Measurements from ENCODE around the gene COA5. TPM values are rescaled to one million over a fixed set of nuclear protein-coding genes. Genes with fewer than 3 reads are reported as not detected.

Gene COA5
- total RNA-seq, 1 experiment from 2014 or later, result 18.6 TPM

- Histone ChIP-seq H4K20me1 (ENCODE audit: insufficient read depth) (no peaks in the 10 kb centered on the region), H3K36me3 (ENCODE audit: control insufficient read depth in 1 of 2, insufficient read depth in 2 of 2, low read length in 2 of 2) (no peaks in the 10 kb centered on the region), H3K9me3 (ENCODE audit: control insufficient read depth in 1 of 2, insufficient read depth in 1 of 2, low read depth in 1 of 2, low read length in 2 of 2) (no peaks in the 10 kb centered on the region), H3K9ac (ENCODE audit: low read length) (no peak overlapping the region), H3K9me2 (ENCODE audit: insufficient read depth) (no peaks in the 10 kb centered on the region), H3K27ac (ENCODE audit: low read depth, low read length) (no peak overlapping the region), H3K4me3 (replicated peaks in 1 of 2; ENCODE audit: low read depth in 1 of 2, low read length in 2 of 2) (no peak overlapping the region), H3K4me2 (ENCODE audit: low read length) (no peak overlapping the region), H3K4me1 (ENCODE audit: control insufficient read depth in 1 of 2, insufficient read depth in 2 of 2, low read length in 2 of 2) (no peaks in the 10 kb centered on the region), H2AFZ (ENCODE audit: low read depth, low read length, poor library complexity, severe bottlenecking) (no peak overlapping the region), H3K27me3 (ENCODE audit: insufficient read depth, low read length) (no peaks in the 10 kb centered on the region), H3K79me2 (ENCODE audit: insufficient read depth, low read length) (no peaks in the 10 kb centered on the region)
- ATAC-seq (peak; percentile 99), DNase-seq (ENCODE audit: low read depth, low spot score) (peak; percentile 66)
- no TSS peak for BruUV-seq (replicated peaks)
- TF ChIP-seq YY1 (IDR thresholded peaks at IDR 0.05; ENCODE audit: extremely low read depth, insufficient replicate concordance, low read depth, low read length), result no peak
- TF ChIP-seq JUND (IDR thresholded peaks at IDR 0.05), result no peak
- TF ChIP-seq, protein P1, sequence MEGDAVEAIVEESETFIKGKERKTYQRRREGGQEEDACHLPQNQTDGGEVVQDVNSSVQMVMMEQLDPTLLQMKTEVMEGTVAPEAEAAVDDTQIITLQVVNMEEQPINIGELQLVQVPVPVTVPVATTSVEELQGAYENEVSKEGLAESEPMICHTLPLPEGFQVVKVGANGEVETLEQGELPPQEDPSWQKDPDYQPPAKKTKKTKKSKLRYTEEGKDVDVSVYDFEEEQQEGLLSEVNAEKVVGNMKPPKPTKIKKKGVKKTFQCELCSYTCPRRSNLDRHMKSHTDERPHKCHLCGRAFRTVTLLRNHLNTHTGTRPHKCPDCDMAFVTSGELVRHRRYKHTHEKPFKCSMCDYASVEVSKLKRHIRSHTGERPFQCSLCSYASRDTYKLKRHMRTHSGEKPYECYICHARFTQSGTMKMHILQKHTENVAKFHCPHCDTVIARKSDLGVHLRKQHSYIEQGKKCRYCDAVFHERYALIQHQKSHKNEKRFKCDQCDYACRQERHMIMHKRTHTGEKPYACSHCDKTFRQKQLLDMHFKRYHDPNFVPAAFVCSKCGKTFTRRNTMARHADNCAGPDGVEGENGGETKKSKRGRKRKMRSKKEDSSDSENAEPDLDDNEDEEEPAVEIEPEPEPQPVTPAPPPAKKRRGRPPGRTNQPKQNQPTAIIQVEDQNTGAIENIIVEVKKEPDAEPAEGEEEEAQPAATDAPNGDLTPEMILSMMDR (IDR thresholded peaks at IDR 0.05 in 2 of 3, conservative IDR thresholded peaks at IDR 0.05 in 1 of 3; ENCODE audit: borderline replicate concordance in 1 of 3, insufficient read depth in 1 of 3, low read depth in 2 of 3, low read length in 2 of 3), result peak; percentile 85 to 99 (median 99)
- peak; percentile 95 for TF ChIP-seq RAD21 (IDR thresholded peaks at IDR 0.05; ENCODE audit: low read depth)
- no peak for TF ChIP-seq EZH2phosphoT487 (IDR thresholded peaks at IDR 0.05; ENCODE audit: borderline replicate concordance)
- no peak for TF ChIP-seq ELF1 (IDR thresholded peaks at IDR 0.05; ENCODE audit: borderline replicate concordance, low read depth)
- TF ChIP-seq ZBTB33 (IDR thresholded peaks at IDR 0.05; ENCODE audit: extremely low read depth, insufficient replicate concordance, low read length), result no peak
- POLR2A ChIA-PET, result interaction anchor here (0.8 kb wide), 1 partner anchor 688 kb away, joined by 3 read pairs; the partner anchor contains the start of gene EIF5B
- intact Hi-C loops (cut with micrococcal nuclease), result loop anchor here (1.0 to 2.0 kb wide), 3 partner anchors 188 to 529 kb away; no protein-coding TSS in a partner anchor
- CTCF ChIA-PET, result interaction anchor here (0.6 to 1.9 kb wide), 25 partner anchors 10 to 1611 kb away, joined by 3 to 33 read pairs (median 3); partner anchors contain the start of genes C2orf15, CRACDL and EIF5B
- RAD21 ChIA-PET (ENCODE audit: low non-redundant PET in 1 of 2, low total read pairs in 2 of 2, uncharacterized antibody in 2 of 2, unreplicated experiment in 2 of 2), result interaction anchor here (1.1 to 1.3 kb wide), 4 partner anchors 187 to 417 kb away, joined by 4 to 18 read pairs (median 8); no protein-coding TSS in a partner anchor
Observed at GRCh38 chr2:98649135-98649991, 41.1 kb upstream of the COA5 start.

Measured in HCT116 (cell line).